SKM-1 (cell line): ENCODE measurements around the gene ELAVL4.
A peak's percentile ranks its signal among the peaks of the same experiment; 100 is the strongest.

Source experiments
- DNase-seq: peaks from one replicate; lab custom pipeline; 2025; ENCODE audit not compliant: unreplicated experiment; lab: John Stamatoyannopoulos, UW

ELAVL4 gene

GRCh38 chr1:50108497-50109059 lies at the start of gene ELAVL4:
TSS of gene ELAVL4 (plus strand) at chr1:50108920. CDS start at chr1:50109190, 270 bp downstream.
- DNase-seq = peak; percentile 30

DNA sequence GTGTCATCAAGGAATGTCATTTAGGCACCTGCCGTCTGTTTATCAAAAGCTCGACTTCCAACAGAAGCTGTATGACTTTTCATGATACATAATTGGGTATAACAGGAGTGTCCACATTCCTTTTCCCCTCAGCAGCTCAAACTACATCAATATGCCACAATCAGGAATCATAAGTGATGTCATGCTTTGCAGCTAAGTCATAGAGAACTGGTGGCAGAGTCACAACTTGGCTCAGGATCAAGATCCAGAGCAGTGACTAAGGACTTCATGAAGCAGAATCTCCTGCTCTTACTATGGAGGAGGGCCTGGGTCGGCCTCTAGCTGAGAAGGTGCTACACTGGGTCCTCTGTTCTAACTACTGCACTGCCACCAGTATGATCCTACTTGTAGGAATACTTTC lies 48.4 kb upstream of the ELAVL4 start:
- DNase-seq = no peak

GRCh38 chr1:50066806-50067205 lies 41.9 kb upstream of the ELAVL4 start:
- no peak for DNase-seq

- no peak for DNase-seq
These were observed 33.8 kb upstream of the ELAVL4 start for GRCh38 chr1:50074931-50075330.

- DNase-seq = no peak
These were observed 31.4 kb upstream of the ELAVL4 start for GRCh38 chr1:50077273-50077672.

DNA sequence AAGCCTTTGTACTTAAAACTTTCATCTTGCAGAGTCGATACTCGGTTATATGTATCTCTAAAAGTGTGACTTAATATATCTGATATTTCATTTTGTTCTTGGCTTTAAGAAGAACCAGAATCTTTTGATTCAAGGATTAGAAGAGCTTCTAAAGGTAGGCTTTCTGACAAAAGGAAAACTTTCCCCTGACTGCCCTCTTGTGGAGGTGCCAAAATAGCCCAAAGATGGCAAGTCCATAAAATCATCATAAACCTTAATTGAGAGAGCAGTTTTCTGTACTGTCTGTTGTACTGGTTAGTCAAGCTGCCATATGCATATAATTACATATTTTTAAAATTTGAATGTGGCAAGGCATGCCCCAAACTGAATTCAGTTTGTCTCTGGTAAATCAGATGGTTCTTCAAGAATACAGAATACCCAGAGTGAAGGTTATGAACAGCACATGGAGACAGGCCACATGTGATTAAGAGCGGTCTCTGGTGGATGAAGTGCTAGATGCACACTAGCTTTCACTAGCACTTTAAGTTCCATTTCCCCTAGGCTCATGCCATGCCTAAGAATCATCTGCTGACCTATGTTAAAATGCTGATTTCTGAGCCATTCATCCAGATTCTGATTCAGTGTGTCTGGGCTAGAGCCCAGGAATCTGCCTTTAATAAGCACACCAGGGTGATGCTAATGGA lies 27.7 kb upstream of the ELAVL4 start:
- DNase-seq = peak; percentile 5

- DNase-seq = no peak
These were observed 24.3 kb upstream of the ELAVL4 start for GRCh38 chr1:50084389-50084788.

- no peak for DNase-seq
These were observed 17.7 kb upstream of the ELAVL4 start for GRCh38 chr1:50091068-50091467.

- no peak for DNase-seq
These were observed 13.0 kb upstream of the ELAVL4 start for GRCh38 chr1:50095716-50096115.

GRCh38 chr1:50097021-50097679 lies 11.6 kb upstream of the ELAVL4 start:
- DNase-seq = no peak

GRCh38 chr1:50097791-50098190 lies 10.9 kb upstream of the ELAVL4 start:
- no peak for DNase-seq

DNA sequence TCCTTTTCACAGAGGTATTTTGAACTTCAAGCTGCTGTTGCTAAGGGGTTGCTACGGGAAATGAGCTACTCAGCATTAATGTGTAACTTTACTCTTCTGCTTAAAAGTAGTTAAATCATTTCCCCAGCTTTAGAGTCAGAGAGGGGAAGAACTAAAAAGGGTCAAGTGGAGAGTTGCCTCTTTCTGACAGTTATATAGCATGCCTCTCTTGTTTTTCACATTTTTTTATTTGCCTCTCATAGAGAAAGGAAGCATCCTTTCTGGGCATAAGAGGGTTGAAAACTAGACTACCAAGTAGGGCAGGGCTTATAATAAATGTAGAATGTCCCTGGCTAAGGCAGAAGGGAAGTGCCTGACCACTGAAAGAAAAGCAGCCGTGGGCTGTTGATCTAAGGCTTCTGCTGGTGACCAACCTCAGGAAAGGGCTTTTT lies 10.1 kb upstream of the ELAVL4 start:
- DNase-seq = no peak

- DNase-seq = no peak
These were observed 9.1 kb upstream of the ELAVL4 start for GRCh38 chr1:50099654-50100053.

- no peak for DNase-seq
These were observed 5.1 kb upstream of the ELAVL4 start for GRCh38 chr1:50103615-50104081.

DNA sequence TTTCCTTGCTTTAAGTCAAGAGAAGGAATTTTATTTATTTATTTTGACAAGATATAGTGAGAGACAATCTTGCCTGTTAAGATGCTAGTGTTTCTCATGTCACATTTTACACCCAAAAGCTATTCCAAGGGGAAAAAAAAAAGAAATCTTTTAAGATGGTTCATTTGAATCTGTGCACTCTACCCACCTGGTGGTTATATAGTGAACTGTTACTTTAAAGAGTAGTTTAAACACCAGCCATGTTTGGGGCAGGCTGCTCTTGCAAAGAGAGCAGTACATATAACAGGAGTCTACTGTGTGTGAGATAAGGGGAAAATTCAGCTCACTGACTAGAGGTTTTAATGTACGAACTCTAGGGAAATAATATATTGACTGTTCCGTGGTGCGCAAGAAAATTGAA lies 3.3 kb upstream of the ELAVL4 start:
- DNase-seq = no peak

GRCh38 chr1:50106095-50106761 lies 2.5 kb upstream of the ELAVL4 start:
- DNase-seq = no peak

- no peak for DNase-seq
These were observed 396 bp downstream of the ELAVL4 start for GRCh38 chr1:50109116-50109515.

DNA sequence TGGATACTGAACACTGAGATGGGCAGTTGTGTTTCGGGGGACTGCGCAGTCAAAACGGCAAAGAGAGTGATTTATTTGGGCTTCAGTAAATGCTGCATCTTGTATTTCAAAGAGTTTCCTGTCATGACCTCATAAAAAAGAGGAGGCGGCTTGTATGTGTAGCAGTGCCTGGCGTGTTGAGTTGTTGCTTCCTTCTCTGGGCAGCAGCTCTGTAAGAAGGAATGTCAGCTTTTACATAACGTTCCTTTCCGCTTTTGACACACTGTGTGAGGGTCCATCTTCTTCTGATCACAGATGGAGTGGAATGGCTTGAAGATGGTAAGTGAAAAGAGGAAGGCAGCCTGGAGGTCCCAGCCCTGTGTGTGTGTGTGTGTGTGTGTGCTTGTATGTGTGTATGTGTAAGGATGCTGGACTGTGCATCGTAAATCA lies 941 bp downstream of the ELAVL4 start:
- peak; percentile 58 for DNase-seq

- DNase-seq = peak; percentile 82
These were observed 1.4 kb downstream of the ELAVL4 start for GRCh38 chr1:50110151-50110550.

- no peak for DNase-seq
These were observed 1.9 kb downstream of the ELAVL4 start for GRCh38 chr1:50110656-50111055.

- DNase-seq = no peak
These were observed 2.8 kb downstream of the ELAVL4 start for GRCh38 chr1:50111503-50111902.

DNA sequence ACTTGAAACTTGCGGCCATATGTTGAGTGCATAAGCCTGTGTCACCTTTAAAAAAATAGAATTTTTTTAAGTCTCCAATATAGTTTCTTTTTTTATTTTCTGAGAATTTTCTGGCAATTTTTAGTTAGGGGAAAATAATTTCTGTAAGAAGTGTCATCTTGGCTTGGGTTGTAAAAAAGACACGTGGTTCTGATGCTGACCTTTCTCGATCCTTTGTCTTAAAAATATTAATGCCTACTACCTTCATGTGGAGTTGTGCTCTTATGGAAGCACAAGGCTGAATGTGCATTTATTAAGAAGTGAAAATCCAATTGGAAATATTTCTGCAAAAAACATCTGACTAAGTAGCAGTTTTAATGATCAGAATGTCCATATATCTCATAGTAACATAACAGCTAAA lies 3.5 kb downstream of the ELAVL4 start:
- DNase-seq = no peak
